ENCODE results near the gene ZGLP1.
A peak's percentile ranks its signal among the peaks of the same experiment; 100 is the strongest.
"Not testable (repeated sequence)": the region's sequence is repeated elsewhere in the genome, so short reads cannot be mapped to it uniquely, and the experiment has no call there.

Gene ZGLP1

GRCh38 chr19:10284960-10285278, 24.7 kb downstream of the ZGLP1 start:
- no peak for DNase-seq
- in situ Hi-C loops (cut with HindIII; ENCODE audit: low pct_ligation_motif_present, low pct_unique_long_range_greater_than_20kb, low sequenced_read_pairs), result no loop called here

GRCh38 chr19:10284065-10284959, 25.3 kb downstream of the ZGLP1 start:
- in situ Hi-C loops (cut with HindIII; ENCODE audit: low pct_ligation_motif_present, low pct_unique_long_range_greater_than_20kb, low sequenced_read_pairs), result no loop called here
- no peak for DNase-seq

GRCh38 chr19:10283301-10284064, 26.1 kb downstream of the ZGLP1 start:
- no peak for DNase-seq
- in situ Hi-C loops (cut with HindIII; ENCODE audit: low pct_ligation_motif_present, low pct_unique_long_range_greater_than_20kb, low sequenced_read_pairs), result no loop called here

GRCh38 chr19:10282043-10282442, 27.6 kb downstream of the ZGLP1 start:
- DNase-seq; in situ Hi-C loops (cut with HindIII; ENCODE audit: low pct_ligation_motif_present, low pct_unique_long_range_greater_than_20kb, low sequenced_read_pairs): not testable (repeated sequence)

- in situ Hi-C loops (cut with HindIII; ENCODE audit: low pct_ligation_motif_present, low pct_unique_long_range_greater_than_20kb, low sequenced_read_pairs), result no loop called here
- no peak for DNase-seq
Observed at GRCh38 chr19:10279737-10280442, 29.7 kb downstream of the ZGLP1 start.

- no peak for DNase-seq
- in situ Hi-C loops (cut with HindIII; ENCODE audit: low pct_ligation_motif_present, low pct_unique_long_range_greater_than_20kb, low sequenced_read_pairs), result no loop called here
Observed at GRCh38 chr19:10278935-10279334, 30.7 kb downstream of the ZGLP1 start.

- in situ Hi-C loops (cut with HindIII; ENCODE audit: low pct_ligation_motif_present, low pct_unique_long_range_greater_than_20kb, low sequenced_read_pairs), result no loop called here
- no peak for DNase-seq
Observed at GRCh38 chr19:10277795-10278589, 31.6 kb downstream of the ZGLP1 start.

GRCh38 chr19:10274589-10274988, 35.0 kb downstream of the ZGLP1 start:
- in situ Hi-C loops (cut with HindIII; ENCODE audit: low pct_ligation_motif_present, low pct_unique_long_range_greater_than_20kb, low sequenced_read_pairs), result no loop called here
- DNase-seq, result no peak

GRCh38 chr19:10271543-10272086, 38.0 kb downstream of the ZGLP1 start:
- DNase-seq, result no peak
- in situ Hi-C loops (cut with HindIII; ENCODE audit: low pct_ligation_motif_present, low pct_unique_long_range_greater_than_20kb, low sequenced_read_pairs), result no loop called here

- in situ Hi-C loops (cut with HindIII; ENCODE audit: low pct_ligation_motif_present, low pct_unique_long_range_greater_than_20kb, low sequenced_read_pairs), result no loop called here
- no peak for DNase-seq
Observed at GRCh38 chr19:10270616-10271394, 38.8 kb downstream of the ZGLP1 start, which contains the start of gene ICAM1. TSS of gene ICAM1 (plus strand) at chr19:10271120. CDS start at chr19:10271160, 40 bp downstream.

- in situ Hi-C loops (cut with HindIII; ENCODE audit: low pct_ligation_motif_present, low pct_unique_long_range_greater_than_20kb, low sequenced_read_pairs), result no loop called here
Observed at GRCh38 chr19:10270180-10270615, 39.4 kb downstream of the ZGLP1 start.

GRCh38 chr19:10269333-10270179, 40.1 kb downstream of the ZGLP1 start:
- in situ Hi-C loops (cut with HindIII; ENCODE audit: low pct_ligation_motif_present, low pct_unique_long_range_greater_than_20kb, low sequenced_read_pairs), result no loop called here
- DNase-seq, result peak; percentile 65

More at GRCh38 chr19:10270180-10270615, 39.4 kb downstream of the ZGLP1 start:
- no peak for DNase-seq

GRCh38 chr19:10268071-10268470, 41.5 kb downstream of the ZGLP1 start:
- DNase-seq, result no peak
- in situ Hi-C loops (cut with HindIII; ENCODE audit: low pct_ligation_motif_present, low pct_unique_long_range_greater_than_20kb, low sequenced_read_pairs), result no loop called here

- in situ Hi-C loops (cut with HindIII; ENCODE audit: low pct_ligation_motif_present, low pct_unique_long_range_greater_than_20kb, low sequenced_read_pairs), result no loop called here
- DNase-seq, result no peak
Observed at GRCh38 chr19:10266706-10267105, 42.9 kb downstream of the ZGLP1 start.

- in situ Hi-C loops (cut with HindIII; ENCODE audit: low pct_ligation_motif_present, low pct_unique_long_range_greater_than_20kb, low sequenced_read_pairs), result no loop called here
Observed at GRCh38 chr19:10262771-10263170, 46.8 kb downstream of the ZGLP1 start.

GRCh38 chr19:10260141-10260584, 49.5 kb downstream of the ZGLP1 start:
- in situ Hi-C loops (cut with HindIII; ENCODE audit: low pct_ligation_motif_present, low pct_unique_long_range_greater_than_20kb, low sequenced_read_pairs), result no loop called here
- no peak for DNase-seq

More at GRCh38 chr19:10262771-10263170, 46.8 kb downstream of the ZGLP1 start:
- no peak for DNase-seq

Data from ACHN (cell line).